ENCODE results near the gene EPDR1. TPM values are rescaled to one million over a fixed set of nuclear protein-coding genes. Genes with fewer than 3 reads are reported as not detected.
"Not testable (repeated sequence)": the region's sequence is repeated elsewhere in the genome, so short reads cannot be mapped to it uniquely, and the experiment has no call there.

EPDR1 gene
- polyA plus RNA-seq, 1 donor (not counting 4 experiments of a cell fraction or from before 2014, with no cell fraction given), result not detected

DNA sequence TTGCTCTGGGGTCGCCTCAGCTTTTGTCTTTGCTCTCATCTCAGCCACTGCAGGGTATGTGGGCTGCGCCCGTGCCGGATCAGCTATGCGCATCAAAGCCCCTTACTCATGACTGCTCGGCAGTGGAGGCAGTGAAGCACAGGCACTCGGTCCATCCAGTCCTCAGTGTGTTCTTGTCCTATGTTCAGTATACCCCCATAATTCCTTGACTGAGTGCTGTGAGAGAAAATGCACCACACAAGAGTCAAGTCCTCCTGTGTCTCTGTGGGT is 27.4 kb downstream of the EPDR1 start:
- Histone ChIP-seq H3K4me3 (ENCODE audit: control insufficient read depth in 2 of 3, extremely low read depth in 1 of 3, insufficient read depth in 2 of 3, low read depth in 1 of 3, low read length in 3 of 3) (no peak overlapping the region), H3K4me2 (ENCODE audit: control insufficient read depth, extremely low read depth, insufficient read depth, low read depth, low read length) (no peak overlapping the region), H4K20me1 (ENCODE audit: control insufficient read depth, extremely low read depth, insufficient read depth, low read length) (no peaks in the 10 kb centered on the region), H3K9me1 (ENCODE audit: control insufficient read depth, extremely low read depth, insufficient read depth, low read length) (no peaks in the 10 kb centered on the region), H3K27ac (ENCODE audit: control insufficient read depth, insufficient read depth, low read length) (no peak overlapping the region), H2AFZ (ENCODE audit: control insufficient read depth, low read length) (no peak overlapping the region), H3K9me3 (ENCODE audit: control insufficient read depth, low read depth, low read length) (no peaks in the 10 kb centered on the region), H3K9ac (ENCODE audit: control insufficient read depth, extremely low read depth, insufficient read depth, low read length) (no peak overlapping the region), H3K4me1 (ENCODE audit: control insufficient read depth, extremely low read depth, insufficient read depth, low read length) (no peaks in the 10 kb centered on the region), H3K27me3 (ENCODE audit: control insufficient read depth, extremely low read depth, insufficient read depth, low read length) (no peaks in the 10 kb centered on the region), H3K79me2 (ENCODE audit: control insufficient read depth, insufficient read depth, low read length) (no peaks in the 10 kb centered on the region), H3K36me3 (ENCODE audit: control insufficient read depth in 2 of 2, extremely low read depth in 1 of 2, insufficient read depth in 2 of 2, low read length in 2 of 2) (no peaks in the 10 kb centered on the region)
- dilution Hi-C loops (cut with MboI; ENCODE audit: extremely low pct_ligation_motif_present, low sequenced_read_pairs), result no loop called here
- TF ChIP-seq, protein P1, sequence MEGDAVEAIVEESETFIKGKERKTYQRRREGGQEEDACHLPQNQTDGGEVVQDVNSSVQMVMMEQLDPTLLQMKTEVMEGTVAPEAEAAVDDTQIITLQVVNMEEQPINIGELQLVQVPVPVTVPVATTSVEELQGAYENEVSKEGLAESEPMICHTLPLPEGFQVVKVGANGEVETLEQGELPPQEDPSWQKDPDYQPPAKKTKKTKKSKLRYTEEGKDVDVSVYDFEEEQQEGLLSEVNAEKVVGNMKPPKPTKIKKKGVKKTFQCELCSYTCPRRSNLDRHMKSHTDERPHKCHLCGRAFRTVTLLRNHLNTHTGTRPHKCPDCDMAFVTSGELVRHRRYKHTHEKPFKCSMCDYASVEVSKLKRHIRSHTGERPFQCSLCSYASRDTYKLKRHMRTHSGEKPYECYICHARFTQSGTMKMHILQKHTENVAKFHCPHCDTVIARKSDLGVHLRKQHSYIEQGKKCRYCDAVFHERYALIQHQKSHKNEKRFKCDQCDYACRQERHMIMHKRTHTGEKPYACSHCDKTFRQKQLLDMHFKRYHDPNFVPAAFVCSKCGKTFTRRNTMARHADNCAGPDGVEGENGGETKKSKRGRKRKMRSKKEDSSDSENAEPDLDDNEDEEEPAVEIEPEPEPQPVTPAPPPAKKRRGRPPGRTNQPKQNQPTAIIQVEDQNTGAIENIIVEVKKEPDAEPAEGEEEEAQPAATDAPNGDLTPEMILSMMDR (optimal IDR thresholded peaks at IDR 0.05 in 1 of 3, IDR thresholded peaks at IDR 0.05 in 1 of 3, conservative IDR thresholded peaks at IDR 0.05 in 1 of 3; ENCODE audit: extremely low read depth in 1 of 3, insufficient read depth in 2 of 3, low read length in 3 of 3), result no peak
- TF ChIP-seq EZH2 (IDR thresholded peaks at IDR 0.05; ENCODE audit: low read length), result no peak
- DNase-seq (ENCODE audit: low read depth, low spot score) (no peak), FAIRE-seq (no peak)

DNA sequence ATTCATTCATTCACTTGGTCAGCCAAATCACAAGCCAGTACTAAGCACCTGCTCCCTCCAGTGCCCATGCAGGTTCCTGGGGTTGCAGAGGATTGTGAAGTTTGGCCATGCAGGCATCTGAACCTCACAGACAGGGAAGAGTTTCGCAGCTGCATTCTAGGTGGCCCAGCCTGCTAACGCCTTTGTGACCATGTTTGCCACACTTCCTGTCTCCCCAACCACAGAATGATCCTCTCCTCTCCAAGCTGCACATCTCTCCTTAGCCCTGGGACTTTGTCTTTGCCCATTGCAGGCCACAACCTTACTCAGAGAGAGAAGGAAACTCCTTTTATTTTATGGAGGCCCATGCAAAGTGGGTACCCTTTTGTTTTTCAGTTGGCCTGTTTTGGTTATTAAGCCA is 31.8 kb downstream of the EPDR1 start:
- FAIRE-seq, result no peak
- H3K4me1 ChIP-seq (ENCODE audit: control insufficient read depth, extremely low read depth, insufficient read depth, low read length), result no peaks in the 10 kb centered on the region

DNA sequence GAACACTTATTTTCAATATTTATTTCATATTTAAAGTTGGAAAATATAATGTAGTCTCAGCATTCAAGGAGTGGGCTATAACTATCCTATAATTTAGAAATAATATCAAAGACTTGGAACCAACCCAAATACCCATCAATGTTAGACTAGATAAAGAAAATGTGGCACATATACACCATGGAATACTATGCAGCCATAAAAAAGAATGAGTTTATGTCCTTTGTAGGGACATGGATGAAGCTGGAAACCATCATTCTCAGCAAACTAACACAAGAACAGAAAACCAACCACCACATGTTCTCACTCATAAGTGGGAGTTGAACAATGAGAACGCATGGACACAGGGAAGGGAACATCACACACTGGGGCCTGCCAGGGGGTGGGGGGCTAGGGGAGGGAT is 33.8 kb downstream of the EPDR1 start:
- DNase-seq (ENCODE audit: low read depth, low spot score); H3K4me3 ChIP-seq (ENCODE audit: control insufficient read depth in 2 of 3, extremely low read depth in 1 of 3, insufficient read depth in 2 of 3, low read depth in 1 of 3, low read length in 3 of 3); H3K79me2 ChIP-seq (ENCODE audit: control insufficient read depth, insufficient read depth, low read length); H3K4me1 ChIP-seq (ENCODE audit: control insufficient read depth, extremely low read depth, insufficient read depth, low read length); H3K36me3 ChIP-seq (ENCODE audit: control insufficient read depth in 2 of 2, extremely low read depth in 1 of 2, insufficient read depth in 2 of 2, low read length in 2 of 2); H3K27me3 ChIP-seq (ENCODE audit: control insufficient read depth, extremely low read depth, insufficient read depth, low read length); FAIRE-seq; H3K27ac ChIP-seq (ENCODE audit: control insufficient read depth, insufficient read depth, low read length); H3K9ac ChIP-seq (ENCODE audit: control insufficient read depth, extremely low read depth, insufficient read depth, low read length); H3K9me1 ChIP-seq (ENCODE audit: control insufficient read depth, extremely low read depth, insufficient read depth, low read length); H4K20me1 ChIP-seq (ENCODE audit: control insufficient read depth, extremely low read depth, insufficient read depth, low read length); H2AFZ ChIP-seq (ENCODE audit: control insufficient read depth, low read length); H3K4me2 ChIP-seq (ENCODE audit: control insufficient read depth, extremely low read depth, insufficient read depth, low read depth, low read length); dilution Hi-C loops (cut with MboI; ENCODE audit: extremely low pct_ligation_motif_present, low sequenced_read_pairs); H3K9me3 ChIP-seq (ENCODE audit: control insufficient read depth, low read depth, low read length): not testable (repeated sequence)

More for the DNA sequence above, 31.8 kb downstream of the EPDR1 start:
- dilution Hi-C loops (cut with MboI; ENCODE audit: extremely low pct_ligation_motif_present, low sequenced_read_pairs), result no loop called here
- no peaks in the 10 kb centered on the region for H3K9me3 ChIP-seq (ENCODE audit: control insufficient read depth, low read depth, low read length)
- no peak overlapping the region for H3K4me3 ChIP-seq (ENCODE audit: control insufficient read depth in 2 of 3, extremely low read depth in 1 of 3, insufficient read depth in 2 of 3, low read depth in 1 of 3, low read length in 3 of 3)
- no peaks in the 10 kb centered on the region for H4K20me1 ChIP-seq (ENCODE audit: control insufficient read depth, extremely low read depth, insufficient read depth, low read length)
- no peak for DNase-seq (ENCODE audit: low read depth, low spot score)
- no peak overlapping the region for H2AFZ ChIP-seq (ENCODE audit: control insufficient read depth, low read length)
- TF ChIP-seq, protein P1 (optimal IDR thresholded peaks at IDR 0.05 in 1 of 3, IDR thresholded peaks at IDR 0.05 in 1 of 3, conservative IDR thresholded peaks at IDR 0.05 in 1 of 3; ENCODE audit: extremely low read depth in 1 of 3, insufficient read depth in 2 of 3, low read length in 3 of 3), result no peak
- no peak overlapping the region for H3K4me2 ChIP-seq (ENCODE audit: control insufficient read depth, extremely low read depth, insufficient read depth, low read depth, low read length)
- H3K27me3 ChIP-seq (ENCODE audit: control insufficient read depth, extremely low read depth, insufficient read depth, low read length), result no peaks in the 10 kb centered on the region
- H3K9ac ChIP-seq (ENCODE audit: control insufficient read depth, extremely low read depth, insufficient read depth, low read length), result no peak overlapping the region
- H3K79me2 ChIP-seq (ENCODE audit: control insufficient read depth, insufficient read depth, low read length), result no peaks in the 10 kb centered on the region
- H3K9me1 ChIP-seq (ENCODE audit: control insufficient read depth, extremely low read depth, insufficient read depth, low read length), result no peaks in the 10 kb centered on the region
- H3K27ac ChIP-seq (ENCODE audit: control insufficient read depth, insufficient read depth, low read length), result no peak overlapping the region
- no peaks in the 10 kb centered on the region for H3K36me3 ChIP-seq (ENCODE audit: control insufficient read depth in 2 of 2, extremely low read depth in 1 of 2, insufficient read depth in 2 of 2, low read length in 2 of 2)
